ENCODE data around the gene ZFAND3.

GRCh38 chr6:37806213-37806612 lies 13.3 kb upstream of the ZFAND3 start:
- TF ChIP-seq CTCF (IDR thresholded peaks at IDR 0.05), result no peak
- TF ChIP-seq EP300 (IDR thresholded peaks at IDR 0.05), result no peak
- no peak for TF ChIP-seq POLR2A (IDR thresholded peaks at IDR 0.05)

Measured in upper lobe of left lung (tissue), 4 donors.